Neutrophil (primary cell): ENCODE results near the gene EXT2.

Experiments used
- H3K27ac ChIP-seq: fragments of 200-600 bp; sonication (generic); 2 replicates; pipeline ENCODE4 v1.5.1; 2016; ENCODE audit warnings: mild to moderate bottlenecking, moderate library complexity
- H3K27me3 ChIP-seq: fragments of 200-600 bp; sonication (generic); 2 replicates; pipeline ENCODE4 v1.6.0; 2016; ENCODE audit warnings: mild to moderate bottlenecking
- H3K36me3 ChIP-seq: fragments of 200-600 bp; sonication (generic); 2 replicates; pipeline ENCODE4 v1.5.1; 2017
- H3K4me1 ChIP-seq, 2 experiments: fragments of 200-600 bp in 1 of 2; sonication (generic) in 1 of 2; 1 replicate in 1 of 2; 2 replicates in 1 of 2; pipeline versions ENCODE4 v1.5.1 to v1.6.1; 2013 to 2016; ENCODE audit warnings: low read depth in 1 of 2, low read length in 1 of 2, mild to moderate bottlenecking in 1 of 2, moderate library complexity in 1 of 2; ENCODE audit not compliant: control insufficient read depth in 1 of 2, insufficient read depth in 1 of 2
- H3K4me3 ChIP-seq, 2 experiments: fragments of 200-600 bp in 1 of 2; sonication (generic) in 1 of 2; 1 replicate in 1 of 2; 2 replicates in 1 of 2; pipeline ENCODE4 v1.5.1; 2013 to 2016; ENCODE audit warnings: low read depth in 1 of 2, low read length in 1 of 2, mild to moderate bottlenecking in 1 of 2, moderate library complexity in 1 of 2
- H3K9me3 ChIP-seq: fragments of 200-600 bp; sonication (generic); 2 replicates; pipeline ENCODE4 v1.5.1; 2016
- CTCF ChIP-seq: fragments of 200-600 bp; sonication (generic); IDR thresholded peaks from 2 replicates; pipeline ENCODE4 v1.5.1; 2016; ENCODE audit warnings: antibody characterized with exemption

EXT2 gene

GRCh38 chr11:44120169-44120568, 24.7 kb downstream of the EXT2 start:
- peaks cover 0 to 12% of the 10 kb centered on the region in 2 experiments for H3K4me1 ChIP-seq
- no peak overlapping the region for H3K4me3 ChIP-seq
- no peaks in the 10 kb centered on the region for H3K27me3 ChIP-seq
- H3K36me3 ChIP-seq: peaks cover 8% of the 10 kb centered on the region
- no peak overlapping the region for H3K27ac ChIP-seq
- no peaks in the 10 kb centered on the region for H3K9me3 ChIP-seq
- no peak for TF ChIP-seq CTCF

GRCh38 chr11:44125598-44125997, 30.1 kb downstream of the EXT2 start:
- H3K4me3 ChIP-seq: no peak overlapping the region
- H3K27me3 ChIP-seq: no peaks in the 10 kb centered on the region
- no peak for TF ChIP-seq CTCF
- H3K9me3 ChIP-seq: no peaks in the 10 kb centered on the region
- peaks cover 30% of the 10 kb centered on the region for H3K36me3 ChIP-seq
- H3K27ac ChIP-seq: no peak overlapping the region
- H3K4me1 ChIP-seq: peaks cover 3 to 12% of the 10 kb centered on the region in 2 experiments

- no peaks in the 10 kb centered on the region for H3K27me3 ChIP-seq
- H3K36me3 ChIP-seq: peaks cover 30% of the 10 kb centered on the region
- H3K4me1 ChIP-seq: peaks cover 3 to 12% of the 10 kb centered on the region in 2 experiments
- no peak overlapping the region for H3K27ac ChIP-seq
- TF ChIP-seq CTCF: no peak
- no peak overlapping the region for H3K4me3 ChIP-seq
- H3K9me3 ChIP-seq: no peaks in the 10 kb centered on the region
Observed at GRCh38 chr11:44126304-44126703, 30.8 kb downstream of the EXT2 start.

DNA sequence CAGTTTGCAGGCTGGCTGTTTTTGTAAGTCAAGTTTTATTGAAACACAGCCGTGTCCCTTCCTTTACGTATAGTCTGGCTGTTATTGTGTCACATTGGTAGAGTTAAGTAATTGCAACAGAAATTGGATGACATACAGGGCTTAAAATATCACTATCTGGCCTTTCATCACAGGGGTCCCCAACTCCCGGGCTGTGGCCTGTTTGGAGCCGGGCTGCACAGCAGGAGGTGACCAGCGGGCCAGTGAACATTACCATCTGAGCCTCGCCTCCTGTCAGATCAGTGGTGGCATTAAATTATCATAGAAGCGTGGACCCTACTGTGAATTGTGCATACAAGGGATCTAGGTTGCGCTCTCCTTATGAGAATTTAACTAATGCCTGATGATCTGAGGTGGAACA, 31.7 kb downstream of the EXT2 start:
- H3K36me3 ChIP-seq: peaks cover 30% of the 10 kb centered on the region

GRCh38 chr11:44128729-44129128, 33.3 kb downstream of the EXT2 start:
- no peak for TF ChIP-seq CTCF
- Histone ChIP-seq H3K27ac (no peak overlapping the region), H3K4me3 (no peak overlapping the region), H3K4me1 (peaks cover 3 to 12% of the 10 kb centered on the region in 2 experiments), H3K9me3 (no peaks in the 10 kb centered on the region), H3K27me3 (no peaks in the 10 kb centered on the region), H3K36me3 (peaks cover 30% of the 10 kb centered on the region)

More for the DNA sequence above, 31.7 kb downstream of the EXT2 start:
- H3K9me3 ChIP-seq: no peaks in the 10 kb centered on the region
- peaks cover 3 to 12% of the 10 kb centered on the region in 2 experiments for H3K4me1 ChIP-seq
- TF ChIP-seq CTCF: no peak
- H3K4me3 ChIP-seq: no peak overlapping the region
- no peaks in the 10 kb centered on the region for H3K27me3 ChIP-seq
- no peak overlapping the region for H3K27ac ChIP-seq

DNA sequence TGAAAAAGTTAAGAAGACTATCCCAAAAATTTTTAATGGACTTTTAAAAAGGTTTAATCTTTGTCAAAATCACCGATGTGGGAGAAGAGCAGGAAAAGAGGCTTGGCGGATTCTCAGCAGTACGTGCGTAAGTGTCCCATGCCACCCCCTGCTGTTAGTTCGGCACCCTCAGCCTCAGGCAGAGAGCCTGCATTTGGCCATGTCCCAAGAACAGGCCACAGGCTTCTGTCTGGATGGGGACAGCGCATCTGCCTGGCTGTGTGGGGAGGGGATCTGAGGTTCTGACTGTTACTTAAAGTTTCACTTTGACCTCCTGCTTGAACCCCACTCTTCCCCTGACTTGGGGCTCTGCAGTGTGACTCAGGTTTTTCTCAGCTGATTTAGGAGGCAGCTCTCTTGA, 35.3 kb downstream of the EXT2 start:
- Histone ChIP-seq H3K27ac (no peak overlapping the region), H3K27me3 (no peaks in the 10 kb centered on the region), H3K36me3 (peaks cover 25% of the 10 kb centered on the region), H3K4me3 (no peak overlapping the region), H3K9me3 (no peaks in the 10 kb centered on the region), H3K4me1 (peaks cover 3 to 12% of the 10 kb centered on the region in 2 experiments)
- no peak for TF ChIP-seq CTCF
